MM.1S (cell line): Measurements from ENCODE around the gene ZBTB32.

Source experiments
- EZH2 ChIP-seq: fragments of 300-600 bp; sonication (generic); optimal IDR thresholded peaks from 2 replicates; pipeline ENCODE3; 2017; ENCODE audit warnings: low read depth, mild to moderate bottlenecking, antibody characterized with exemption, low read length, mixed read lengths
- EZH2phosphoT487 ChIP-seq: fragments of 300-600 bp; sonication (generic); IDR thresholded peaks from 2 replicates; pipeline ENCODE4 v1.6.1; 2018; ENCODE audit warnings: antibody characterized with exemption, low read length
- TF ChIP-seq, protein P1 (sequence below): fragments of 300-600 bp; sonication (generic); IDR thresholded peaks from 2 replicates; pipeline ENCODE4 v1.5.1; 2016; ENCODE audit warnings: antibody characterized with exemption, low read length, mixed read lengths

- TF ChIP-seq, protein P1, sequence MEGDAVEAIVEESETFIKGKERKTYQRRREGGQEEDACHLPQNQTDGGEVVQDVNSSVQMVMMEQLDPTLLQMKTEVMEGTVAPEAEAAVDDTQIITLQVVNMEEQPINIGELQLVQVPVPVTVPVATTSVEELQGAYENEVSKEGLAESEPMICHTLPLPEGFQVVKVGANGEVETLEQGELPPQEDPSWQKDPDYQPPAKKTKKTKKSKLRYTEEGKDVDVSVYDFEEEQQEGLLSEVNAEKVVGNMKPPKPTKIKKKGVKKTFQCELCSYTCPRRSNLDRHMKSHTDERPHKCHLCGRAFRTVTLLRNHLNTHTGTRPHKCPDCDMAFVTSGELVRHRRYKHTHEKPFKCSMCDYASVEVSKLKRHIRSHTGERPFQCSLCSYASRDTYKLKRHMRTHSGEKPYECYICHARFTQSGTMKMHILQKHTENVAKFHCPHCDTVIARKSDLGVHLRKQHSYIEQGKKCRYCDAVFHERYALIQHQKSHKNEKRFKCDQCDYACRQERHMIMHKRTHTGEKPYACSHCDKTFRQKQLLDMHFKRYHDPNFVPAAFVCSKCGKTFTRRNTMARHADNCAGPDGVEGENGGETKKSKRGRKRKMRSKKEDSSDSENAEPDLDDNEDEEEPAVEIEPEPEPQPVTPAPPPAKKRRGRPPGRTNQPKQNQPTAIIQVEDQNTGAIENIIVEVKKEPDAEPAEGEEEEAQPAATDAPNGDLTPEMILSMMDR: no peak
- TF ChIP-seq EZH2: no peak
- TF ChIP-seq EZH2phosphoT487: no peak
Observed at GRCh38 chr19:35745328-35746086, 41.1 kb downstream of the ZBTB32 start, which contains the start of the genes PSENEN and U2AF1L4.
